ENCODE measurements around the gene IL12RB2. TPM values are rescaled to one million over a fixed set of nuclear protein-coding genes. Genes with fewer than 3 reads are reported as not detected.
A peak's percentile ranks its signal among the peaks of the same experiment; 100 is the strongest.

The IL12RB2 gene, protein sequence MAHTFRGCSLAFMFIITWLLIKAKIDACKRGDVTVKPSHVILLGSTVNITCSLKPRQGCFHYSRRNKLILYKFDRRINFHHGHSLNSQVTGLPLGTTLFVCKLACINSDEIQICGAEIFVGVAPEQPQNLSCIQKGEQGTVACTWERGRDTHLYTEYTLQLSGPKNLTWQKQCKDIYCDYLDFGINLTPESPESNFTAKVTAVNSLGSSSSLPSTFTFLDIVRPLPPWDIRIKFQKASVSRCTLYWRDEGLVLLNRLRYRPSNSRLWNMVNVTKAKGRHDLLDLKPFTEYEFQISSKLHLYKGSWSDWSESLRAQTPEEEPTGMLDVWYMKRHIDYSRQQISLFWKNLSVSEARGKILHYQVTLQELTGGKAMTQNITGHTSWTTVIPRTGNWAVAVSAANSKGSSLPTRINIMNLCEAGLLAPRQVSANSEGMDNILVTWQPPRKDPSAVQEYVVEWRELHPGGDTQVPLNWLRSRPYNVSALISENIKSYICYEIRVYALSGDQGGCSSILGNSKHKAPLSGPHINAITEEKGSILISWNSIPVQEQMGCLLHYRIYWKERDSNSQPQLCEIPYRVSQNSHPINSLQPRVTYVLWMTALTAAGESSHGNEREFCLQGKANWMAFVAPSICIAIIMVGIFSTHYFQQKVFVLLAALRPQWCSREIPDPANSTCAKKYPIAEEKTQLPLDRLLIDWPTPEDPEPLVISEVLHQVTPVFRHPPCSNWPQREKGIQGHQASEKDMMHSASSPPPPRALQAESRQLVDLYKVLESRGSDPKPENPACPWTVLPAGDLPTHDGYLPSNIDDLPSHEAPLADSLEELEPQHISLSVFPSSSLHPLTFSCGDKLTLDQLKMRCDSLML
- total RNA-seq = 1 to 10 TPM in 1 of 2 experiments, under 1 TPM in 1; 0.98 to 1.2 TPM
- 4.6 TPM for polyA plus RNA-seq (2013, experiment 1 of 2)
- 3.3 TPM for polyA plus RNA-seq (2013, experiment 2 of 2)
- 2.8 to 369 (median 16.5) reads per million in 172 experiments for total RNA-seq

DNA sequence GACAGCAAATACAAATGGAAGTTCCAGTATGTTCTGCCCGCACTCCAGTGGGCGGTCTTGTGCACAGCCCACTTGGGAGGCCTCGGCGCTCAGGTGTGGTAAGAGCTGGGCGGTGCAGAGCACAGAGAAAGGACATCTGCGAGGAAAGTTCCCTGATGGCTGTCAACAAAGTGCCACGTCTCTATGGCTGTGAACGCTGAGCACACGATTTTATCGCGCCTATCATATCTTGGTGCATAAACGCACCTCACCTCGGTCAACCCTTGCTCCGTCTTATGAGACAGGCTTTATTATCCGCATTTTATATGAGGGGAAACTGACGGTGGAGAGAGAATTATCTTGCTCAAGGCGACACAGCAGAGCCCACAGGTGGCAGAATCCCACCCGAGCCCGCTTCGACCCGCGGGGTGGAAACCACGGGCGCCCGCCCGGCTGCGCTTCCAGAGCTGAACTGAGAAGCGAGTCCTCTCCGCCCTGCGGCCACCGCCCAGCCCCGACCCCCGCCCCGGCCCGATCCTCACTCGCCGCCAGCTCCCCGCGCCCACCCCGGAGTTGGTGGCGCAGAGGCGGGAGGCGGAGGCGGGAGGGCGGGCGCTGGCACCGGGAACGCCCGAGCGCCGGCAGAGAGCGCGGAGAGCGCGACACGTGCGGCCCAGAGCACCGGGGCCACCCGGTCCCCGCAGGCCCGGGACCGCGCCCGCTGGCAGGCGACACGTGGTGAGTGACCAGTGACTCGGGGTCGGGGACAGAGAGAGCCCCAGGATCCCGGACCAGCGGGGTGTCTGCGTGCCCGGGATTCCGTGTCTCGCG lies at the start of gene IL12RB2:
Gene IL12RB2, plus strand, starts transcription at position 623 of the 810 bp plus-strand sequence. CDS start 12,496 bp downstream, outside the sequence.
- Mint-ChIP-seq H3K27ac (peak within 1 kb of the TSS; percentile 34), H3K36me3 (ENCODE audit: low read depth) (no peaks in the 10 kb centered on the region), H3K4me3 (peak within 1 kb of the TSS; percentile 85), H3K27me3 (peaks cover 37% of the 10 kb centered on the region), H3K9me3 (no peaks in the 10 kb centered on the region), H3K4me1 (ENCODE audit: low read depth) (peaks cover 15% of the 10 kb centered on the region)
- TF ChIP-seq, protein P1, sequence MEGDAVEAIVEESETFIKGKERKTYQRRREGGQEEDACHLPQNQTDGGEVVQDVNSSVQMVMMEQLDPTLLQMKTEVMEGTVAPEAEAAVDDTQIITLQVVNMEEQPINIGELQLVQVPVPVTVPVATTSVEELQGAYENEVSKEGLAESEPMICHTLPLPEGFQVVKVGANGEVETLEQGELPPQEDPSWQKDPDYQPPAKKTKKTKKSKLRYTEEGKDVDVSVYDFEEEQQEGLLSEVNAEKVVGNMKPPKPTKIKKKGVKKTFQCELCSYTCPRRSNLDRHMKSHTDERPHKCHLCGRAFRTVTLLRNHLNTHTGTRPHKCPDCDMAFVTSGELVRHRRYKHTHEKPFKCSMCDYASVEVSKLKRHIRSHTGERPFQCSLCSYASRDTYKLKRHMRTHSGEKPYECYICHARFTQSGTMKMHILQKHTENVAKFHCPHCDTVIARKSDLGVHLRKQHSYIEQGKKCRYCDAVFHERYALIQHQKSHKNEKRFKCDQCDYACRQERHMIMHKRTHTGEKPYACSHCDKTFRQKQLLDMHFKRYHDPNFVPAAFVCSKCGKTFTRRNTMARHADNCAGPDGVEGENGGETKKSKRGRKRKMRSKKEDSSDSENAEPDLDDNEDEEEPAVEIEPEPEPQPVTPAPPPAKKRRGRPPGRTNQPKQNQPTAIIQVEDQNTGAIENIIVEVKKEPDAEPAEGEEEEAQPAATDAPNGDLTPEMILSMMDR (IDR thresholded peaks at IDR 0.05) = no peak
- CTCF ChIA-PET = no interaction called here
- intact Hi-C loops (cut with DNase I, micrococcal nuclease) = no loop called here
- DNase-seq (peak in 9 of 14 experiments; percentile 4 to 69 (median 34)), ATAC-seq (ENCODE audit: poor library complexity) (peak; percentile 68)
- Histone ChIP-seq H3K4me1 (ENCODE audit: insufficient read depth, low read length) (peaks cover 14% of the 10 kb centered on the region), H3K4me3 (ENCODE audit: low read length) (peak within 1 kb of the TSS; percentile 55), H3K27me3 (ENCODE audit: control insufficient read depth in 1 of 2, insufficient read depth in 2 of 2, low read length in 2 of 2) (peaks cover 3 to 5% of the 10 kb centered on the region in 2 experiments), H3K9me3 (ENCODE audit: control insufficient read depth in 1 of 2, insufficient read depth in 1 of 2, low read length in 2 of 2) (no peaks in the 10 kb centered on the region), H3K27ac (ENCODE audit: low read depth in 1 of 2, low read length in 2 of 2) (no peak within 1 kb of the TSS), H3K36me3 (ENCODE audit: insufficient read depth, low read length) (no peaks in the 10 kb centered on the region)
- POLR2A ChIA-PET = interaction anchor here (0.7 kb wide), 2 partner anchors 112 to 1028 kb away, joined by 3 read pairs; no protein-coding TSS in a partner anchor

DNA sequence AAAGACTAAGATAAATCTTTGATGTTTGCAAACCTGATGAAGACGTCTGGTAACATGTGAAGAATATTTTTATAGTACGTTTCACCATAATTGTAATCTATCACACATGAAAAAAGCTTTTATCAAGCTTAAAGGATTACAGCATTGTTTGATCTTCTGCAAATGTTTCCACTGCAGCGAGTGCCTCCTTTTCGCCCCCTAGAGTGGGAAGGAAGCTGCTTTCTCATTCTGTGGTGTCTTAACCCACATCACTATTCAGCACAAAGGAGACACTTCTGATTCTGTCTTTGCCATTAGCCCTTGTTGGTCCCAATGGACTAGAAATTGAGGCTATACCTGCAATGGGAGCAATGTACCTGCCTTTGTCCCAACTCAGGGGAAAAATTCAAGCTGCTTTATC lies 46.0 kb upstream of the IL12RB2 start:
- intact Hi-C loops (cut with DNase I, micrococcal nuclease) = no loop called here
- DNase-seq (peak in 10 of 14 experiments; percentile 2 to 57 (median 30)), ATAC-seq (ENCODE audit: poor library complexity) (peak; percentile 66)
- Mint-ChIP-seq H3K36me3 (ENCODE audit: low read depth) (no peaks in the 10 kb centered on the region), H3K27ac (no peak overlapping the region), H3K27me3 (no peaks in the 10 kb centered on the region), H3K4me1 (ENCODE audit: low read depth) (peaks cover 29% of the 10 kb centered on the region), H3K9me3 (no peaks in the 10 kb centered on the region), H3K4me3 (no peak overlapping the region)
- Histone ChIP-seq H3K4me3 (ENCODE audit: low read length) (no peak overlapping the region), H3K27ac (ENCODE audit: low read depth in 1 of 2, low read length in 2 of 2) (no peak overlapping the region), H3K27me3 (ENCODE audit: control insufficient read depth in 1 of 2, insufficient read depth in 2 of 2, low read length in 2 of 2) (no peaks in the 10 kb centered on the region), H3K9me3 (ENCODE audit: control insufficient read depth in 1 of 2, insufficient read depth in 1 of 2, low read length in 2 of 2) (no peaks in the 10 kb centered on the region), H3K4me1 (ENCODE audit: insufficient read depth, low read length) (peaks cover 12% of the 10 kb centered on the region), H3K36me3 (ENCODE audit: insufficient read depth, low read length) (no peaks in the 10 kb centered on the region)
- TF ChIP-seq, protein P1 (IDR thresholded peaks at IDR 0.05) = no peak
- ChIA-PET POLR2A (interaction anchor here (0.8 kb wide), 1 partner anchor 22 kb away, joined by 3 read pairs; no protein-coding TSS in a partner anchor), CTCF (interaction anchor here (0.6 to 1.7 kb wide), 2 partner anchors 13 to 36 kb away, joined by 3 to 5 read pairs; no protein-coding TSS in a partner anchor)

All from CD4-positive, alpha-beta T cell (primary cell).